Neuronal stem cell (in vitro differentiated cells): ENCODE results near the gene UTP25.

Experiments
- DNase-seq: peaks from one replicate; pipeline ENCODE4 v3.0.0-alpha.2; 2013; ENCODE audit warnings: low spot score
- H2AFZ ChIP-seq: one replicate; pipeline ENCODE4 v1.6.1; 2013; ENCODE audit warnings: mild to moderate bottlenecking, low read length, inconsistent platforms
- H2AK5ac ChIP-seq: 2 replicates; pipeline ENCODE4 v1.6.1; 2013; ENCODE audit warnings: low read depth, mild to moderate bottlenecking, inconsistent platforms, low read length, moderate library complexity, mixed read lengths
- H2BK120ac ChIP-seq: 2 replicates; pipeline ENCODE4 v1.6.1; 2013; ENCODE audit warnings: low read depth, mild to moderate bottlenecking, inconsistent platforms, low read length, moderate library complexity, mixed read lengths
- H2BK12ac ChIP-seq: one replicate; pipeline ENCODE4 v1.6.1; 2013; ENCODE audit warnings: low read length, inconsistent platforms
- H2BK15ac ChIP-seq: 2 replicates; pipeline ENCODE4 v1.6.1; 2013; ENCODE audit warnings: mild to moderate bottlenecking, low read length, inconsistent platforms, mixed read lengths
- H2BK5ac ChIP-seq: one replicate; pipeline ENCODE4 v1.6.1; 2013; ENCODE audit warnings: inconsistent platforms, mild to moderate bottlenecking, low read length, moderate library complexity
- H3K14ac ChIP-seq: one replicate; pipeline ENCODE4 v1.6.1; 2013; ENCODE audit warnings: low read length, inconsistent platforms
- H3K18ac ChIP-seq: 2 replicates; pipeline ENCODE4 v1.6.1; 2013; ENCODE audit warnings: low read length, inconsistent platforms
- H3K23ac ChIP-seq: 2 replicates; pipeline ENCODE4 v1.6.1; 2013; ENCODE audit warnings: low read depth, mild to moderate bottlenecking, mixed read lengths, low read length, inconsistent platforms; ENCODE audit not compliant: poor library complexity
- H3K27ac ChIP-seq: replicated peaks from 3 replicates; pipeline ENCODE4 v1.5.1; 2013; ENCODE audit warnings: low read length, inconsistent platforms
- H3K27me3 ChIP-seq, 3 experiments: 2 replicates each; pipeline ENCODE4 v1.6.1; 2013; ENCODE audit warnings: low read length in 3 of 3, mild to moderate bottlenecking in 2 of 3, inconsistent platforms in 1 of 3, low read depth in 1 of 3, mixed read lengths in 1 of 3, moderate library complexity in 1 of 3; ENCODE audit not compliant: control insufficient read depth in 3 of 3, insufficient read depth in 3 of 3
- H3K36me3 ChIP-seq, 2 donors: replicated peaks in 1 of 2; 2 replicates each; pipeline ENCODE4 v1.6.1; 2013; ENCODE audit warnings: low read length in 2 of 2; ENCODE audit not compliant: control insufficient read depth in 2 of 2, insufficient read depth in 2 of 2
- H3K4ac ChIP-seq: 2 replicates; pipeline ENCODE4 v1.6.1; 2013; ENCODE audit warnings: inconsistent platforms, mild to moderate bottlenecking, low read length, moderate library complexity
- H3K4me1 ChIP-seq, 2 donors: 1 replicate in 1 of 2; 2 replicates in 1 of 2; pipeline ENCODE4 v1.6.1; 2013; ENCODE audit warnings: low read length in 2 of 2, low read depth in 1 of 2; ENCODE audit not compliant: control insufficient read depth in 2 of 2, insufficient read depth in 1 of 2
- H3K4me2 ChIP-seq: one replicate; pipeline ENCODE4 v1.6.1; 2013; ENCODE audit warnings: mild to moderate bottlenecking, low read length, inconsistent platforms; ENCODE audit not compliant: insufficient read depth, poor library complexity, severe bottlenecking
- H3K4me3 ChIP-seq, 2 donors: 2 replicates each; pipeline ENCODE4 v1.5.1; 2013; ENCODE audit warnings: low read length in 2 of 2, mild to moderate bottlenecking in 2 of 2, inconsistent platforms in 1 of 2, moderate library complexity in 1 of 2
- H3K79me1 ChIP-seq: one replicate; pipeline ENCODE4 v1.6.1; 2013; ENCODE audit warnings: low read depth, mild to moderate bottlenecking, inconsistent platforms, low read length, moderate library complexity
- H3K9ac ChIP-seq: one replicate; pipeline ENCODE4 v1.6.1; 2013; ENCODE audit warnings: mild to moderate bottlenecking, low read depth, low read length, inconsistent platforms; ENCODE audit not compliant: poor library complexity
- H3K9me3 ChIP-seq, 2 donors: replicated peaks in 1 of 2; 2 replicates each; pipeline versions ENCODE3 to v1.6.1; 2013; ENCODE audit warnings: low read length in 2 of 2, mild to moderate bottlenecking in 2 of 2, inconsistent platforms in 1 of 2, low read depth in 1 of 2, mixed read lengths in 1 of 2, moderate library complexity in 1 of 2; ENCODE audit not compliant: control insufficient read depth in 2 of 2, insufficient read depth in 1 of 2
- H4K8ac ChIP-seq: one replicate; pipeline ENCODE4 v1.6.1; 2013; ENCODE audit warnings: low read depth, mild to moderate bottlenecking, inconsistent platforms, low read length, moderate library complexity
- H4K91ac ChIP-seq: one replicate; pipeline ENCODE4 v1.6.1; 2013; ENCODE audit warnings: low read length, low read depth, mild to moderate bottlenecking, inconsistent platforms; ENCODE audit not compliant: poor library complexity
- WGBS, 2 donors: extraction: QIAGEN DNeasy Blood & Tissue Kit; methylation state at CpG; one replicate each; pipeline ENCODE4 v1.1.7; 2013; ENCODE audit warnings: missing lambda C conversion rate in 2 of 2, mixed read lengths in 1 of 2; ENCODE audit not compliant: insufficient read length in 2 of 2, insufficient replicate concordance in 1 of 2; ENCODE audit errors: extremely low coverage in 2 of 2; 5-methylcytosine and 5-hydroxymethylcytosine counted together

Gene UTP25

GRCh38 chr1:209878964-209879363 is 51.2 kb downstream of the UTP25 start:
- H4K91ac ChIP-seq: no peak overlapping the region
- no peak overlapping the region for H3K4me3 ChIP-seq
- H3K14ac ChIP-seq: no peak overlapping the region
- H3K27me3 ChIP-seq: no peaks in the 10 kb centered on the region
- H3K18ac ChIP-seq: no peak overlapping the region
- no peak overlapping the region for H2BK5ac ChIP-seq
- H2BK15ac ChIP-seq: no peak overlapping the region
- H3K79me1 ChIP-seq: no peaks in the 10 kb centered on the region
- no peaks in the 10 kb centered on the region for H3K36me3 ChIP-seq
- no peak overlapping the region for H4K8ac ChIP-seq
- H3K27ac ChIP-seq: no peak overlapping the region
- H3K4me2 ChIP-seq: no peak overlapping the region
- no peaks in the 10 kb centered on the region for H3K9me3 ChIP-seq
- H2AFZ ChIP-seq: no peak overlapping the region
- no peak overlapping the region for H3K9ac ChIP-seq
- H2BK120ac ChIP-seq: no peak overlapping the region
- H2BK12ac ChIP-seq: no peak overlapping the region
- no peak for DNase-seq
- H3K23ac ChIP-seq: no peak overlapping the region
- no peak overlapping the region for H2AK5ac ChIP-seq
- no CpG with 5 or more reads among the region's 1 CpG for WGBS, 2 donors
- H3K4ac ChIP-seq: no peak overlapping the region
- H3K4me1 ChIP-seq: peaks cover 0 to 5% of the 10 kb centered on the region in 2 donors

GRCh38 chr1:209879539-209879938 is 51.8 kb downstream of the UTP25 start:
- Histone ChIP-seq H4K91ac (no peak overlapping the region), H2BK15ac (no peak overlapping the region), H3K4ac (no peak overlapping the region), H3K36me3 (no peaks in the 10 kb centered on the region), H3K14ac (no peak overlapping the region), H3K27ac (no peak overlapping the region), H4K8ac (no peak overlapping the region), H3K4me1 (peaks cover 4 to 8% of the 10 kb centered on the region in 2 donors), H3K4me2 (no peak overlapping the region), H3K79me1 (no peaks in the 10 kb centered on the region), H3K18ac (no peak overlapping the region), H3K23ac (no peak overlapping the region), H2BK12ac (no peak overlapping the region), H2BK5ac (no peak overlapping the region), H3K9me3 (no peaks in the 10 kb centered on the region), H3K4me3 (no peak overlapping the region), H3K9ac (no peak overlapping the region), H2AK5ac (no peak overlapping the region), H2AFZ (no peak overlapping the region), H3K27me3 (no peaks in the 10 kb centered on the region), H2BK120ac (no peak overlapping the region)
- no CpG with 5 or more reads among the region's 12 CpGs for WGBS, 2 donors
- no peak for DNase-seq

GRCh38 chr1:209880031-209880430 is 52.3 kb downstream of the UTP25 start:
- no peak overlapping the region for H2BK12ac ChIP-seq
- no peak overlapping the region for H3K4me3 ChIP-seq
- DNase-seq: no peak
- no peak overlapping the region for H4K8ac ChIP-seq
- no peak overlapping the region for H3K23ac ChIP-seq
- H3K27me3 ChIP-seq: no peaks in the 10 kb centered on the region
- no peak overlapping the region for H3K18ac ChIP-seq
- no peak overlapping the region for H3K9ac ChIP-seq
- H2BK5ac ChIP-seq: no peak overlapping the region
- H3K27ac ChIP-seq: no peak overlapping the region
- H3K4me2 ChIP-seq: no peak overlapping the region
- H3K4me1 ChIP-seq: peaks cover 6 to 10% of the 10 kb centered on the region in 2 donors
- no peaks in the 10 kb centered on the region for H3K36me3 ChIP-seq
- no peak overlapping the region for H2AK5ac ChIP-seq
- no peaks in the 10 kb centered on the region for H3K79me1 ChIP-seq
- no CpG with 5 or more reads among the region's 3 CpGs for WGBS, 2 donors
- no peak overlapping the region for H3K14ac ChIP-seq
- H2AFZ ChIP-seq: no peak overlapping the region
- no peak overlapping the region for H3K4ac ChIP-seq
- H2BK120ac ChIP-seq: no peak overlapping the region
- no peak overlapping the region for H4K91ac ChIP-seq
- no peak overlapping the region for H2BK15ac ChIP-seq
- H3K9me3 ChIP-seq: no peaks in the 10 kb centered on the region

GRCh38 chr1:209881619-209882018 is 53.8 kb downstream of the UTP25 start:
- H3K79me1 ChIP-seq: no peaks in the 10 kb centered on the region
- H2BK5ac ChIP-seq: no peak overlapping the region
- H3K9me3 ChIP-seq: no peaks in the 10 kb centered on the region
- H3K9ac ChIP-seq: no peak overlapping the region
- H3K4me1 ChIP-seq: peaks cover 6 to 10% of the 10 kb centered on the region in 2 donors
- H2AK5ac ChIP-seq: no peak overlapping the region
- no peak overlapping the region for H3K4ac ChIP-seq
- no peak for DNase-seq
- H3K4me3 ChIP-seq: no peak overlapping the region
- WGBS, 2 donors: no CpG with 5 or more reads among the region's 5 CpGs
- no peaks in the 10 kb centered on the region for H3K27me3 ChIP-seq
- H3K4me2 ChIP-seq: no peak overlapping the region
- no peak overlapping the region for H2BK15ac ChIP-seq
- no peak overlapping the region for H4K8ac ChIP-seq
- no peak overlapping the region for H3K18ac ChIP-seq
- H2AFZ ChIP-seq: peak overlapping the region; percentile 28
- H4K91ac ChIP-seq: no peak overlapping the region
- H3K27ac ChIP-seq: no peak overlapping the region
- H3K36me3 ChIP-seq: no peaks in the 10 kb centered on the region
- no peak overlapping the region for H2BK12ac ChIP-seq
- H2BK120ac ChIP-seq: no peak overlapping the region
- no peak overlapping the region for H3K23ac ChIP-seq
- H3K14ac ChIP-seq: no peak overlapping the region
